ENCODE results near the gene EYS.
"Not testable (repeated sequence)": the region's sequence is repeated elsewhere in the genome, so short reads cannot be mapped to it uniquely, and the experiment has no call there.

The EYS gene

DNA sequence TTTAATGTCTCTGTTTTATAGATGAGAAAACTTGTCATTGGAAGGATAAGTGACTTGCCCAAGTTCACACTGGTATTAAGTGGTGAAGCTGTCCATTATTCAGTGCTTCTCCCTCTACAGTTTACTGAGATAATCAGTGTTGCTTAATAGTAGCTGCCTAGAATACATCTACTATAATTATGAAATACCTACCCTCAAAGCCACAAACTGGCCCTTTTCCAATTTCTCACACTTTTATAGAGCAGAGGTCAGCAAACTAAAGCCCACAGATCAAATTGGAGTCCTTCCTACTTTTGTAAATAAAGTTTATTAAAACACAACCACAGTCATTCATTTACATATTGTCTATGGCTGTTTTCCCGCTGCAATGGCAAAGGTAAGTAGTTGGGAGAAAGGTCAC, 73.5 kb downstream of the EYS start:
- DNase-seq (ENCODE audit: low read depth): no peak

- DNase-seq (ENCODE audit: low read depth): no peak
These were observed 75.3 kb downstream of the EYS start for GRCh38 chr6:65631711-65632110.

GRCh38 chr6:65627434-65627999, 79.5 kb downstream of the EYS start:
- DNase-seq (ENCODE audit: low read depth): not testable (repeated sequence)

DNA sequence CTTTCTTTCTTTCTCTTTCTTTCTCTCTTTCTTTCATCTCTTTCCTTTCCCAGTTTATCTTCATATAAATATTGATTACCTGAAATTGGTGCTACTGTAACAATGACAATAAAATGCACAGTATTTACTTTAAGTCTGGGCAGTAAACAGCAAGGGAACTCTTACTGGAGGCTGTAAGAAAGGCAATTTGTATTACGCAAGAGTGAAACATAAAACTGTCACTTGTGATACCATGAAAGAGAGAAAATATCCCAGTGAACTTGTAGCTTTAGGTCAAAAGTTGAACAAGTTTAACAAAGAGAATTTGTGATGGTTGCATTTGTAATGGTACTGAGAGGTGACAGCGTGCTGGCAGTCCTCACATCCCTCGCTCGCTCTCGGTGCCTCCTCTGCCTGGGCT, 80.0 kb downstream of the EYS start:
- DNase-seq (ENCODE audit: low read depth): no peak

GRCh38 chr6:65623566-65623965, 83.5 kb downstream of the EYS start:
- no peak for DNase-seq (ENCODE audit: low read depth)

DNA sequence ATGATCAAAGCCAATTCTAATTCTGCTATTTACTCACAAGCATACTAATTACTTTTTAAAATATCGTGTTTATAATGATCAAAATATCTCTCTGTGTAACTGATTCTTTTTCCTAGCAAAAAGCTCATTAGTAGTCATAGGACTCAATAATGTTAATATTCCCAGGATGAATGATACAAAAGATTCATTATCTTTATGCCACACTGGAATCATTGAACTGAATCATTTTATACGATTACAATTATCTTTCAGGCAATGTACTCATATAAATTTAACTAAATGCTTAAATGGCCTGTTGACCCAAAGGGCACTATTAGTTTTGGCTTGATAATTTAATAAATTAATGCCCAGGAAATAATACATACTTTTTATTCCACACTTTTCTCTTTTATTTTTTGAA, 96.3 kb downstream of the EYS start:
- DNase-seq (ENCODE audit: low read depth): no peak

DNA sequence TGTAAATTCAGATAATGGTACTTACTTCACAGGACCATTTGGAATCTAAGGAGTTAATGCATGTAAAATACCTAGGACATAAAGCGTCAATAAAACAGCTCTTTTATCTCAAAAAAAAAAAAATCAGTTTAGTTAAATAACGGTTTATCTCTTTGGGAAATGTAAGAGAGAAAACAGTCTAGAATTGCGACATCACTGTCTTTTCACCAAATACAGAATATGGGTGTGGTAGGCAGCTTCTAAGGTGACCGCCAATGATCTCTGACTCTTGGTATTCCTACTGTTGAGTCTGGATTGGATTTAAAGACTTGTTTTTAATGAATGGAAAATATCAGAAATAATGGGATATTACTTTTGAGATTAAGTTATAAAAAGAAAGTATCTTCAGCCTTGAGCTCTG, 111.5 kb downstream of the EYS start:
- DNase-seq (ENCODE audit: low read depth): no peak

DNA sequence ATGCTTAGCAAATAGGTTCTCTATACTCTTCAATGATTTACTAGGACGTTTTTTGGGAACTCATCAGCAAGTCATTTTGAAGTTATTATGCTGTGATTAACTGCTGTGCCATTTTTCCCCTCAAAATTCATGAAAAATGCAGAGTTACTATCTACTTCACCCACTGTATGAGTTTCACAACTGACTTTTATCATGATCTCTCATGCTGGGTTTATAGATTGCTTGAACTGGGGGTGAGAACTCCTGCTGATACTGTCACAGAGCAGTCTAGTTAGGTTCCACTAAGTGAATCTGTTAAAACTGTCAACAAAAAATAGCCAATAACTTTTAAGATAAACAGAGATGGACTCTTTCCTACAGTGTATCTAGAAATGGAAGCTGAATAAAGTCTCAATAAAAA, 136.7 kb downstream of the EYS start:
- DNase-seq (ENCODE audit: low read depth): no peak

- no peak for DNase-seq (ENCODE audit: low read depth)
These were observed 137.5 kb downstream of the EYS start for GRCh38 chr6:65569505-65569904.

DNA sequence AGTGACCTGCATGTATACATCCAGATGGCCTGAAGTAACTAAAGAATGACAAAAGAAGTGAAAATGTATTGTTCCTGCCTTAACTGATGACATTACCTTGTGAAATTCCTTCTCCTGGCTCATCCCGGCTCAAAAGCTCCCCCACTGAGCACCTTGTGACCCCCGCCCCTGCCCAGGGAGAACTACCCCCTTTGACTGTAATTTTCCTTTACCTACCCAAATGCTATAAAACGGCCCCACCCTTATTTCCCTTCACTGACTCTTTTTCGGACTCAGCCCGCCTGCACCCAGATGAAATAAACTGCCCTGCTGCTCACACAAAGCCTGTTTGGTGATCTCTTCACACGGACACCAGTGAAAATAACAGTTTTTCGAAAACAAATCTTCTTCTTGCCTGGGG, 138.0 kb downstream of the EYS start:
- not testable (repeated sequence) for DNase-seq (ENCODE audit: low read depth)

- DNase-seq (ENCODE audit: low read depth): no peak
These were observed 140.9 kb downstream of the EYS start for GRCh38 chr6:65566117-65566516.

DNA sequence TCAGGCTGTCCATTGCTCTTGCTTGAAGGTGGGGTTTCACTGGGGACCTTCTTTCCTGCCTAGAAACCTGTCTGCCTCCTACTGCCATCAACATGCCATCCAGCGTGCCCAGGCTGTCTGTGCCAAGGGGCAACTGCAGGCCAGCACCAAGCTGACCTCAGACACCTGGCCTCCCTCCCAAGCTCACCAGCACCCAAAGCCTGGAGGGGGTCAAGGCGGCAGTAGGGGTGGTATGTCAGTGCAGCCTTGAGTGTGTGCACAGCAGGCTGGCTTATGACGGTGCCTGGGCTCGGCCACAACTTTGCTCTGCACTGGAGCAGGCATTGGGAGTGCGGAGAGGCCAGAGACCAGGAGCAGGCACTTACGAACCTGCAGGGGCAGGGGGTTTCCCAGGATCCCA, 149.0 kb downstream of the EYS start:
- DNase-seq (ENCODE audit: low read depth): no peak

DNA sequence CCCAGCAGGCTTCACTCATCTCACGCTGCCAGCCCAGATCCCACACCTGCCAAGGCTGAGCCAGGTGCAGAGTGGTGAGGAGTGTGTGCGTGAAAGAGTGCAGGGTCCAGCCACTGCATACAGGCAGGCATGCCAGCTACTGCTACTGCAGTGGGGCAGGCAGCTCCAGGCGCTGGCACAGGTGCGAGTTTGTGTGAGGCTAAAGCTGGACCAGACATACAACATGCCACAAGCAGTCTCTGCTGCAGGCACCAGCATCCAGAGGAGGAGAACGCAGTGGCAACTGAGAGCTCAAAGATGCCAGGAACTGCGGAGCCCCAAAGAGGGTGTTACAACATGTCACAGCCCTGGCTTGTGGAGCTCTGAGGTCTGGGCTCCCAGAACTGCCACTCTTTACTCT, 149.8 kb downstream of the EYS start:
- no peak for DNase-seq (ENCODE audit: low read depth)

DNA sequence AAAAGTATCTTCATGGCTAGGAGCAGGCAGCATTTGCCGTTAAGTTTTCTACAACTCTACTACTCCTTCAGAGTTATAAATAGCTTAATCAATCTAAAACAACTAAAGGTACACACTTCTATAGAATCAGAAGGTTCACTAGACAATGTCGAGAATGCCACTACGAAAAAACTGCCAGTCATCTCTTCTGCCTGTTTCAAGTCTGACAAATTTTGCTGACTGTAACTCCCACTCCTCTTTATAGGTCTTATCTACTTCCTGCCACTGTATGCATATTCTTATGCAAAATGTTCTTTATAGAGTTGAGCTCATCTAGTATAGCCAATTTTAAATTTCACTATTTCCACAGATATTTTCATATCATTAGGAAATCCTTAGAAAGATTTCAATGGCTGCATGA, 160.1 kb downstream of the EYS start:
- no peak for DNase-seq (ENCODE audit: low read depth)

GRCh38 chr6:65545920-65546319, 161.1 kb downstream of the EYS start:
- peak; percentile 3 for DNase-seq (ENCODE audit: low read depth)

GRCh38 chr6:65538644-65539043, 168.4 kb downstream of the EYS start:
- DNase-seq (ENCODE audit: low read depth): no peak

- no peak for DNase-seq (ENCODE audit: low read depth)
These were observed 169.4 kb downstream of the EYS start for GRCh38 chr6:65537600-65537999.

DNA sequence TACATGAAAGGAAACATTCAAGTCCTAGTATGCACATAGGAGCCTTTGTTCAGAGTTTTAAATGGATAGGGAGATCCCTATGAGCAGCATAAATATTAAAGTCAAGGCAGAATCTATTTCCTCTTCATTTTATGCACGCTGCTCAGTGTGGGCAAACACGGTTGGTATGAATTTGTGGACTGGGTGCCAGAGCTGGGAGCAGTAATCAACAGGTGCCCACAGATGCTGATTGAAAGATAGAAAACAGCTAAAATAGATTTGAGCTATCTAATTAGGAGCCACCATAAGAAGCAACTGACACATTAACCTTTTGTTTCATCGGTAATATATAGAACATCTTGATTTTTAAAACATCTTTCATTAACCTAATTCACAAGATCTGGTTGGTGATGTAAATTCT, 175.5 kb downstream of the EYS start:
- DNase-seq (ENCODE audit: low read depth): no peak

- no peak for DNase-seq (ENCODE audit: low read depth)
These were observed 182.8 kb downstream of the EYS start for GRCh38 chr6:65524232-65524631.

- no peak for DNase-seq (ENCODE audit: low read depth)
These were observed 201.3 kb downstream of the EYS start for GRCh38 chr6:65505736-65506135.

GRCh38 chr6:65501045-65501444, 206.0 kb downstream of the EYS start:
- DNase-seq (ENCODE audit: low read depth): no peak

GRCh38 chr6:65483652-65484051, 223.4 kb downstream of the EYS start:
- DNase-seq (ENCODE audit: low read depth): not testable (repeated sequence)

DNA sequence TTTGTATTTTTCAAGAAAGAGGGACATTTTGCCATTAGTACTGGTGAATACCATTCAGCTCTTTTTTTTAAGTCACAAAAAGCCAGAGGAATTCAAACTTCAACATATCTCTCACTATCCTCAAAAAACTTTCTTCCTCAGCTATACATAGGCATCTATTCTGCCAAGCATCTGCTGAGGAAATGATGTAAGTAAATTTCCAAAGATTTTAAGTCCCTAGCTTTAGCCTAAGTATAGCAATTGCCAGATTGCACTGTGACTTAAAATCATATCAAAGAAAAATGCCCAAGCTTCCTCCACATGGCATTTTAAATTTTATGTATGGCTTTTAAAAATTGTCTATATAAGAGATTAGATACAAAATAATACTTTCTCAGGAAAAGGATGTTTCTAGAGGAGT, 237.4 kb downstream of the EYS start:
- no peak for DNase-seq (ENCODE audit: low read depth)

GRCh38 chr6:65468307-65468706, 238.7 kb downstream of the EYS start:
- no peak for DNase-seq (ENCODE audit: low read depth)

- DNase-seq (ENCODE audit: low read depth): no peak
These were observed 245.9 kb downstream of the EYS start for GRCh38 chr6:65461121-65461520.

All from HS-27A (cell line).